HUES64 (cell line): ENCODE data around the gene LGR6.

Experiments
- H3K27ac ChIP-seq: 2 replicates; pipeline ENCODE4 v1.7.0; 2013; ENCODE audit warnings: low read depth, low read length, inconsistent platforms
- H3K27me3 ChIP-seq: 2 replicates; pipeline ENCODE4 v1.6.1; 2013; ENCODE audit warnings: mild to moderate bottlenecking, low read length; ENCODE audit not compliant: insufficient read depth
- H3K36me3 ChIP-seq: 2 replicates; pipeline ENCODE4 v1.6.1; 2013; ENCODE audit warnings: mild to moderate bottlenecking, low read length; ENCODE audit not compliant: insufficient read depth
- H3K4me1 ChIP-seq: 2 replicates; pipeline ENCODE4 v1.6.1; 2013; ENCODE audit warnings: mild to moderate bottlenecking, low read length, moderate library complexity; ENCODE audit not compliant: insufficient read depth
- H3K4me3 ChIP-seq: 2 replicates; pipeline ENCODE4 v1.5.1; 2013; ENCODE audit warnings: mild to moderate bottlenecking, low read length, moderate library complexity
- H3K9ac ChIP-seq: 2 replicates; pipeline ENCODE4 v1.6.1; 2013; ENCODE audit warnings: mild to moderate bottlenecking, low read depth, low read length
- H3K9me3 ChIP-seq: 2 replicates; pipeline ENCODE4 v1.6.1; 2013; ENCODE audit warnings: low read depth, low read length; ENCODE audit not compliant: insufficient read depth
- WGBS: fragments of 150-250, 120-280 bp; methylation state at CpG from one replicate; pipeline ENCODE4 v1.1.7; 2013; ENCODE audit warnings: missing lambda C conversion rate; 5-methylcytosine and 5-hydroxymethylcytosine counted together

The LGR6 gene

DNA sequence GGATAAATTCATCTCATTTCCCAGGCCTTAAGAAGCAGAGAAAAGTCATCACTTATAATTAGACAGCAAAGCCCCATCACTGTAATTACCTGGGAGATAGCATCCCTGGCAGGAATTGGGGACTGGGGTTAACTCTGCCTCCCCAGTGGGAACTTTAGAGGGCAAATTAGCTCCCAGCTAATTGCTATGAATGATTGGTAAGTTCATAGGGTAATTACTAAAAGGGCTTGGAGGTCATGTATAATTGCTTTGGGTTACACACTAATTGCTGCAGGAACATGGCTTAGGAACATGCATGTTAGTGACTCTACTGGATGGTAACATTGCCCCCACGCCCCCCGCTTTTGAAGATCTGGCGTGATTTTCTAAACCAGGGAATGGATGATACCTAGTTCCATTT, 83.3 kb downstream of the LGR6 start:
- Histone ChIP-seq H3K27ac (no peak overlapping the region), H3K9ac (no peak overlapping the region), H3K4me3 (no peak overlapping the region), H3K9me3 (no peaks in the 10 kb centered on the region), H3K27me3 (no peaks in the 10 kb centered on the region), H3K4me1 (peaks cover 10% of the 10 kb centered on the region), H3K36me3 (no peaks in the 10 kb centered on the region)
- WGBS, result 91% methylated on average over 3 of the region's 3 CpGs

DNA sequence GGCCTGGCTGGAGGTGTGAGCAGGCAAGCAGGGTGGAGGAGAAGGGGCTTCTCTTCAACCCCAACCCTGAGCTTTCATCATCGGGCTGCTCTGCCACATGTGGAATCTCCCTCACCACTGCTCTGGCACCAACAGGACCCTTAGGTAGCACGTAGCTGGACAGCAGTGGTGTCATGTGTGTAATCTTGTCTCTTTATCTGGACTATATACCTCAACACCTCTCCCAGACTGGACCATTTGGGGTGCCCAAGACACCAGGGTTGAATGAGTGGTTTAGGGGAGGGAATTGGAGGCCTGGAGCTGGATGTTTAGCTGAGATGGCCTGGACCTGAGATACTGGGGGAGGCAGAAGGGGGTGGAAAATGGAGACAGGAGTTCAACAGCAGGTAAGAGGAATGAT, 85.2 kb downstream of the LGR6 start:
- Histone ChIP-seq H3K9me3 (no peaks in the 10 kb centered on the region), H3K27me3 (no peaks in the 10 kb centered on the region), H3K4me3 (no peak overlapping the region), H3K4me1 (peaks cover 10% of the 10 kb centered on the region), H3K9ac (no peak overlapping the region), H3K36me3 (no peaks in the 10 kb centered on the region), H3K27ac (no peak overlapping the region)
- WGBS, result 100% methylated on average over 2 of the region's 2 CpGs

DNA sequence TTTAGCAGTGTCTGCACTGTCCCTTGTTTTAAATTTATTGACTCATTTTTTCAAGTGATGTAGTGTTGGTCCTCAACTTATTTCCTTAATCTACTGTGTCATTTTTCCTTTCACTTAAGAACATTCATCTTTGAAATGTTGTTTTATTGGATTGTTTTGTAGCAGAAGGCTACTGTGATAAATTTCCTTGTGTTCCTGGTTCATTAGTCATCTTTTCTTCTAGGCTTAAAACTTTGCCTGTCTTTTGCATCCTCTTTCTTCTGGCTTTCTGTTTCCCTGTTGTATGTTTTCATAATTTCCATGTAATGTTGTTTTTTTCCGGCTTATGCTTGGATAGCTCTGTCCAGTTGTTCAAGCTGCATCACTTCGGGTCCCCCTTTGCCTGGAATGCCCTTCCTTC, 86.2 kb downstream of the LGR6 start:
- H3K27ac ChIP-seq, result no peak overlapping the region
- H3K36me3 ChIP-seq, result no peaks in the 10 kb centered on the region
- no peaks in the 10 kb centered on the region for H3K27me3 ChIP-seq
- no peaks in the 10 kb centered on the region for H3K9me3 ChIP-seq
- H3K4me1 ChIP-seq, result peaks cover 10% of the 10 kb centered on the region
- H3K4me3 ChIP-seq, result no peak overlapping the region
- 90% methylated on average over 2 of the region's 2 CpGs for WGBS
- H3K9ac ChIP-seq, result no peak overlapping the region

DNA sequence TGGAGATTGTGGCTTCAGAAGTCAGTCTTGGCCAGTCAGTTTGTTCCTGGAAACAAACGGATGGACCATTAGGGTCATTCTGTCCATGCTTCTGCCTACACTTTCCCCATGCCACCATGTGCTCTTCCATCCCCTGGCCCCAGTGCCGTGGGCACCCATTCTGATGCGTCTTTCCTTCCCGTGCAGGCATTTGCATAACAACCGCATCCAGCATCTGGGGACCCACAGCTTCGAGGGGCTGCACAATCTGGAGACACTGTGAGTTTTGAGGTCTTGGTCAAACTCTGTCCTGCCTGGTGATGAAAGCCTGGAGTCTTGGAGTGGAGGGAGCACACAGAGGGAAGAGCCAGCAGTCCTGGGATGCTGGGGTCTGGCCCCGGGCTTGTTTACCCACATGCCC, 87.0 kb downstream of the LGR6 start:
- Histone ChIP-seq H3K27me3 (no peaks in the 10 kb centered on the region), H3K9ac (no peak overlapping the region), H3K36me3 (no peaks in the 10 kb centered on the region), H3K9me3 (no peaks in the 10 kb centered on the region), H3K27ac (no peak overlapping the region), H3K4me1 (peaks cover 10% of the 10 kb centered on the region), H3K4me3 (no peak overlapping the region; the same call in 1 of the 2 replicates)
- 51% methylated on average over 7 of the region's 7 CpGs for WGBS

DNA sequence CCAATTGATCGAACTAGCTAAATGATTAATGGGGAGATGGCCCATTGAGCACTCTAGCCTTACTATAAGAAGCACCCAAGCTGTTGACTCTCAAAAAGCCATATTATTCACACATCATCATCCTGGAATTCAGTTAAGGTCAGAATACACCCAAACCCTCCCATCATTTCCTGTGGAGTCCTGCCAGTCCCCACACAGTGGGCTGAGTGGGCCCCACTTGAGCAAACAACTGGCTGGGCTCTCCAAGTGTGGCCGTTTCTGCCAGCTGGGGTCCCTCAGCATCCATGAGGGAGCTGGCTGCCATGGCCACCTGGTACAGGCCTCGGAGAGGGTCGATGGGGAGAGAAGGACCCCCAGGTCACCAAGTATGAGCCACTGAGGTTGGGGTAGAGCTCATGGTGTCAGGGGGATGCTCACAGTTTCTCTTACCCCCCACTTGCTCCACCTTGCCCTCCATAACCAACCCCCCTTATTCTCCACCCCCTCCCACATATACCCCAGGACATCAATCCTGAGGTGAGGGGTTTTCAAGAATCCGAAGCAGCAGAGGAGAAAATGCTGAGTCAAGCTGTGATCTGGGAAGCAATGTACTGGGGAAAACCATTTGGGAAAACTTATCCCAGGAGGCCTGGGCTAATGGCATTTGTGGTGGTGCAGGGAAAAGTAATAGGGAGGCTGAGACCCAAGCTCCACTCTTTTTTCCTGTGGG, 87.9 kb downstream of the LGR6 start:
- Histone ChIP-seq H3K9ac (no peak overlapping the region), H3K4me1 (peaks cover 10% of the 10 kb centered on the region), H3K27me3 (no peaks in the 10 kb centered on the region), H3K36me3 (no peaks in the 10 kb centered on the region), H3K4me3 (no peak overlapping the region), H3K27ac (no peak overlapping the region), H3K9me3 (no peaks in the 10 kb centered on the region)
- WGBS, result 89% methylated on average over 5 of the region's 5 CpGs

DNA sequence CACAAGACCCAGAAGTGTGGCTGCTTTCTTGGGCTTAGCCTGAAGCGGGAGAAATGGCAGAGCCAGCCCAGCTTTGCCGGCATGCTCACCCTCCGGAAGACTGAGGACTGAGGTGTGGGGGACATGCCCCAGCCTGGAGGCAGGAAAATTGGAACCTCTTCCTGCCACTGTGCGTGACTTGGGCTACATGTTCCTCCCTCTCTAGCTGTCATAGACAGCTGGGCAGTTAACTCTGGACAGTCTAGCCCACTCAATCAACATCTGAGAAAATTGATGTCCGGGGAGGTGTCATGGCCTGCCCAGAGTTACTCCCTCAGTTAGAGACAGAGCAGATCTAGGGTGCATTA, 88.4 kb downstream of the LGR6 start:
- no peak overlapping the region for H3K4me3 ChIP-seq
- H3K27ac ChIP-seq, result no peak overlapping the region
- WGBS, result 98% methylated on average over 5 of the region's 5 CpGs
- H3K27me3 ChIP-seq, result no peaks in the 10 kb centered on the region
- H3K36me3 ChIP-seq, result no peaks in the 10 kb centered on the region
- H3K9ac ChIP-seq, result no peak overlapping the region
- H3K4me1 ChIP-seq, result peaks cover 10% of the 10 kb centered on the region
- no peaks in the 10 kb centered on the region for H3K9me3 ChIP-seq

DNA sequence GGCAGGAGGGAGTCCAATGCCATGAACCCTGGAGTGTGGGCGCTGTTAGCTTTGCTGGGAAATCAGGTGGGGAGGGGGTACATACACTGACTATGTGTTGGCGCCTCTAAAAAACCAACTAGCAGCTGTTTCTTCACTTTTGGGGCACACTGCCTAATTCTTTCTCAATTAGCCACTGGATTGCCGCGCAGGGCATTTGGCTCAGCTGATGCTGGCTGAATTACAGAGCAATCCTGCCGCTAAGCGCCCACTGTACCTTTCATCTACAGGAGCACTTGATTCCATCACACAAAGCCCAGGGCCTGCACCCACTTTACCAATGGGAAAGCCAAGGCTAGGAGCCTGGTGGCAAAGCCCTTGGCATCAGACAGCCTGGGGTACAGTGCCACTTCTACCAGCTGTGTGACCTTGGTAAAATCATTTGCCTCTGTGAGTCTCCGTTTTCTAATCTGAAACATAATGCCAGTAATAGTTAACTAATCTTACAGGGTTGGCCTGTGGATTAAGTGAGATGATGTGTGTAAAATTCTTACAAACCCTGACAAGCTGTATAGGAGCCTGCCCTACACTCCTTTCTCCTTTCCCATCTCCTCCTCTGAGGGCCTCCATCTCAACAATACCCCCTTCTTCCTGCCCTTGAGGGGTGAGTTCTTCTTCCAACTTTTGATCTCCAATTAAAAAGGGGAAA, 89.1 kb downstream of the LGR6 start:
- Histone ChIP-seq H3K9me3 (no peaks in the 10 kb centered on the region), H3K27ac (no peak overlapping the region), H3K4me3 (no peak overlapping the region), H3K27me3 (no peaks in the 10 kb centered on the region), H3K4me1 (peaks cover 10% of the 10 kb centered on the region), H3K36me3 (no peaks in the 10 kb centered on the region), H3K9ac (no peak overlapping the region)
- WGBS, result 96% methylated on average over 7 of the region's 7 CpGs

DNA sequence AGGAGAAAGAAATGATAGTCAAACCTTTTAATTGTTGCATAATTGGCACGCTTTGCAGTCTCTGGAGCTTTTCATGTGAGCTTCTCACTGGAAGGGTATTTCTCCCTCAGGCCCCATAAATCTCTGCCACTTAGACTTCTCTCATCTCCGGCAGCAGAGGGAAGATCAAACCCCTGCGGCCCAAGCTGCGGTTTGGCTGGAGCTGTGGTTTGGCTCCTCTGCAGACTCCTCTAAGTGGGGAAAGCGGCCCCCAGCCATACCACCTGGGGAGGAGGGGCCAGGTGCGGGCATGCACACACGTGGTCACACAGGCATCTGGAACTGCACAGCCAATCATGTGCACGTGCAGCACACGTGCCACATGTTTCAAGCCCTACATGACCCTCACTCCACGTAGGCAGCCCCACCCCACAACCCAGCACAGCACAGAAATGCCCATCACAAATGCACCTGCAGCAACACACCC, 89.8 kb downstream of the LGR6 start:
- no peak overlapping the region for H3K27ac ChIP-seq
- 89% methylated on average over 10 of the region's 10 CpGs for WGBS
- H3K4me3 ChIP-seq, result no peak overlapping the region

DNA sequence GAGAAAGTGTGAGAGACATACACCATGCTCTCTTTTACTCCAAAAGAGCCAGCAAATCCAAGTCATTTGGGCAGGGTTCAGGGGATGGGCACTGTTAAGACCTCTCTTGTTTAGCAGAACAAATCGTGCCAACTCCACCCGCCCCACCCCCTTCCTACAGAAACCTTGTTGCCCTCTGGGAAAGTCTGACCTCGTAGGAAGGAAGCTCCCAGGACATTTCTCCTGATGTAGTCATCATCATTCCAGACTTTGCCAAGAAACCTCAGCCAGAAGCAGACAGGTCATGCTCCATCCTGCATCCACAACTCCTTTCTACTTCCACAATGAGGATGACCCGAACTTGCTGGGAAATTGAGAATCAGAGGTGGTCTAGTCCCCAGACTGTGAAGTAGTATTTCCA, 90.4 kb downstream of the LGR6 start:
- Histone ChIP-seq H3K4me1 (peaks cover 10% of the 10 kb centered on the region), H3K9ac (no peak overlapping the region), H3K27me3 (no peaks in the 10 kb centered on the region), H3K4me3 (no peak overlapping the region), H3K27ac (no peak overlapping the region), H3K36me3 (no peaks in the 10 kb centered on the region), H3K9me3 (no peaks in the 10 kb centered on the region)
- 88% methylated on average over 3 of the region's 4 CpGs for WGBS

More for the DNA sequence above, 89.8 kb downstream of the LGR6 start:
- H3K27me3 ChIP-seq, result no peaks in the 10 kb centered on the region
- peaks cover 10% of the 10 kb centered on the region for H3K4me1 ChIP-seq
- H3K9me3 ChIP-seq, result no peaks in the 10 kb centered on the region
- no peaks in the 10 kb centered on the region for H3K36me3 ChIP-seq
- no peak overlapping the region for H3K9ac ChIP-seq

DNA sequence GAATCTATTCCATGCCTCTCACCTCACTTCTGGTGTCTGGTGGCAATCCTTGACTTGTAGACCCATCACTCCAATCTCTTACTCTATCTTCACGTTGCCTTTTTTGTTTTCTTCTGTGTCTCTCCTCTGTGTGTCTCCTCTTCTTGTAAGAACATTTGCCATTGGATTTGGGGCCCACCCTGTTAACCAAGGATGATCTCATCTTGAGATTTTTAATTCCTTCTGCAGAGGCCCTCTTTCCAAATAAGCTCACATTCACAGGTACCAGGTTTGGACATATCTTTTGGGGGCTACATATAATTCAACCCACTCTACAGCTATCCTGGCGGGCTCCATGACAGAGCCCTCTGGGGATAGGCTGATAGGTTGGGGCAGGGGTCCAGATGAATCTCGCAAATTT, 92.3 kb downstream of the LGR6 start:
- H3K4me1 ChIP-seq, result peaks cover 2% of the 10 kb centered on the region
- H3K27me3 ChIP-seq, result no peaks in the 10 kb centered on the region
- 79% methylated on average over 3 of the region's 3 CpGs for WGBS
- H3K27ac ChIP-seq, result no peak overlapping the region
- no peaks in the 10 kb centered on the region for H3K9me3 ChIP-seq
- H3K36me3 ChIP-seq, result no peaks in the 10 kb centered on the region
- no peak overlapping the region for H3K9ac ChIP-seq
- H3K4me3 ChIP-seq, result no peak overlapping the region

DNA sequence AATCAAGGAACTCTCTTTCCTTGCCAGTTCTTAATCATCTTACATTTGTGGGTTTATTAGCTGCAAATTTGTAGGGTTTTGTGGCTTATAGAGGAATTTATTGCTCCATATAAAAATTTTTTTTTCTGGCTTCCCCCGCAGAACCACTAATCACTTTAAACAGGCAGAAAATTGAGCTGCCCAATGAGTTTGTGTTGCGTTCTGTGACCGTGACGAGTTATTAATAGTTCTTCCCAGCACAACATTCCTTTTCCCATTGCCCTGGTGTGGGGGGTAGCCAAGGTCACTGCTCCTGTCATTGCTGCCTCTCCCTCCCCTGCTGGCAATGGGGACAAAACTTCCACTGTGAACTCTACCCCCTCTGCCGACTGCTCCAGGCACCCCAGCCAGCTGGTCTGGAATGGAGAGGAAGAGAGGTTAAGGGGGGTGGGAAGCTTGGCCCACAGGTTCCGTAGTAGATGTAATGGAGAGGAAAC, 93.1 kb downstream of the LGR6 start:
- no peaks in the 10 kb centered on the region for H3K4me1 ChIP-seq
- no peaks in the 10 kb centered on the region for H3K9me3 ChIP-seq
- 70% methylated on average over 6 of the region's 6 CpGs for WGBS
- no peak overlapping the region for H3K9ac ChIP-seq
- H3K4me3 ChIP-seq, result no peak overlapping the region
- no peaks in the 10 kb centered on the region for H3K36me3 ChIP-seq
- H3K27me3 ChIP-seq, result no peaks in the 10 kb centered on the region
- H3K27ac ChIP-seq, result no peak overlapping the region
